Muscle of leg (tissue), 11 donors: ENCODE results near the gene BMAL1. TPM values are rescaled to one million over a fixed set of nuclear protein-coding genes. Genes with fewer than 3 reads are reported as not detected.

Source experiments
- DNase-seq: peaks from one replicate; pipeline ENCODE4 v3.0.0; 2013
- H3K27ac ChIP-seq: one replicate; pipeline ENCODE4 v1.5.1; 2013; ENCODE audit warnings: mild to moderate bottlenecking, low read length, control low read depth
- H3K27me3 ChIP-seq: one replicate; pipeline ENCODE4 v1.6.1; 2013; ENCODE audit warnings: low read length; ENCODE audit not compliant: control insufficient read depth, insufficient read depth
- H3K36me3 ChIP-seq: one replicate; pipeline ENCODE4 v1.6.1; 2013; ENCODE audit warnings: low read length; ENCODE audit not compliant: control insufficient read depth, insufficient read depth
- H3K4me1 ChIP-seq: one replicate; pipeline ENCODE4 v1.6.1; 2013; ENCODE audit warnings: low read length; ENCODE audit not compliant: control insufficient read depth, insufficient read depth
- H3K4me3 ChIP-seq: one replicate; pipeline ENCODE4 v1.5.1; 2013; ENCODE audit warnings: low read length, control low read depth
- H3K9me3 ChIP-seq: replicated peaks from 2 replicates; pipeline ENCODE4 v1.6.1; 2013; ENCODE audit warnings: low read depth, low read length; ENCODE audit not compliant: control insufficient read depth
- WGBS: methylation state at CpG from one replicate; pipeline ENCODE4 v1.1.5; 2013; ENCODE audit warnings: missing lambda C conversion rate; ENCODE audit not compliant: insufficient coverage; 5-methylcytosine and 5-hydroxymethylcytosine counted together
- polyA plus RNA-seq, 8 donors: library from polyadenylated mRNA; unstranded; fragments of 120-200 nt; gene quantifications; one replicate each; pipeline versions ENCODE4 v1.2.1 to v1.2.3, GENCODE V29; 2013; ENCODE audit warnings: inconsistent platforms in 1 of 8, low replicate concordance in 1 of 8; ENCODE audit not compliant: insufficient read length in 8 of 8, insufficient read depth in 1 of 8
- total RNA-seq: library from RNA; stranded (reverse); fragments of 120-200 nt; gene quantifications from one replicate; pipeline ENCODE4 v1.2.4, GENCODE V29; 2013

The BMAL1 gene
- total and polyA plus RNA-seq, 9 donors: 5.7 to 10.6 (median 6.9) TPM

GRCh38 chr11:13298765-13299164 lies 21.2 kb downstream of the BMAL1 start:
- Histone ChIP-seq H3K27me3 (peaks cover 2% of the 10 kb centered on the region), H3K27ac (no peak overlapping the region), H3K4me3 (no peak overlapping the region), H3K9me3 (no peaks in the 10 kb centered on the region), H3K36me3 (no peaks in the 10 kb centered on the region), H3K4me1 (no peaks in the 10 kb centered on the region)
- no peak for DNase-seq
- 44% methylated on average over 2 of the region's 4 CpGs for WGBS

- peaks cover 16% of the 10 kb centered on the region for H3K4me1 ChIP-seq
- no peaks in the 10 kb centered on the region for H3K36me3 ChIP-seq
- H3K27me3 ChIP-seq: no peaks in the 10 kb centered on the region
- DNase-seq: no peak
- H3K27ac ChIP-seq: no peak overlapping the region
- H3K9me3 ChIP-seq: no peaks in the 10 kb centered on the region
- H3K4me3 ChIP-seq: no peak overlapping the region
Measured at GRCh38 chr11:13301522-13301921, 23.9 kb downstream of the BMAL1 start.

GRCh38 chr11:13302420-13302958 lies 24.9 kb downstream of the BMAL1 start:
- Histone ChIP-seq H3K27ac (no peak overlapping the region), H3K9me3 (no peaks in the 10 kb centered on the region), H3K4me3 (no peak overlapping the region), H3K4me1 (peaks cover 20% of the 10 kb centered on the region), H3K27me3 (no peaks in the 10 kb centered on the region), H3K36me3 (no peaks in the 10 kb centered on the region)
- WGBS: 68% methylated on average over 5 of the region's 8 CpGs
- DNase-seq: no peak

GRCh38 chr11:13303668-13304649 lies 26.4 kb downstream of the BMAL1 start:
- Histone ChIP-seq H3K4me3 (no peak overlapping the region), H3K36me3 (no peaks in the 10 kb centered on the region), H3K27ac (peak overlapping the region; percentile 45), H3K27me3 (no peaks in the 10 kb centered on the region), H3K4me1 (peaks cover 20% of the 10 kb centered on the region), H3K9me3 (no peaks in the 10 kb centered on the region)
- WGBS: 74% methylated on average over 7 of the region's 10 CpGs
- DNase-seq: no peak

- peak overlapping the region; percentile 45 for H3K27ac ChIP-seq
- no peaks in the 10 kb centered on the region for H3K9me3 ChIP-seq
- peak; percentile 64 for DNase-seq
- no peaks in the 10 kb centered on the region for H3K36me3 ChIP-seq
- 33% methylated on average over 2 of the region's 7 CpGs for WGBS
- peaks cover 20% of the 10 kb centered on the region for H3K4me1 ChIP-seq
- H3K27me3 ChIP-seq: no peaks in the 10 kb centered on the region
- H3K4me3 ChIP-seq: no peak overlapping the region
Measured at GRCh38 chr11:13304655-13305335, 27.2 kb downstream of the BMAL1 start.

- Histone ChIP-seq H3K9me3 (no peaks in the 10 kb centered on the region), H3K27ac (no peak overlapping the region), H3K36me3 (no peaks in the 10 kb centered on the region), H3K27me3 (no peaks in the 10 kb centered on the region), H3K4me3 (no peak overlapping the region), H3K4me1 (peaks cover 29% of the 10 kb centered on the region)
- 100% methylated on average over 1 of the region's 2 CpGs for whole genome bisulfite sequencing
- no peak for DNase-seq
Measured at GRCh38 chr11:13308704-13309103, 31.1 kb downstream of the BMAL1 start.

GRCh38 chr11:13309156-13309555 lies 31.6 kb downstream of the BMAL1 start:
- no peak overlapping the region for H3K4me3 ChIP-seq
- 88% methylated on average over 4 of the region's 4 CpGs for WGBS
- H3K27me3 ChIP-seq: no peaks in the 10 kb centered on the region
- peaks cover 29% of the 10 kb centered on the region for H3K4me1 ChIP-seq
- no peak overlapping the region for H3K27ac ChIP-seq
- no peak for DNase-seq
- no peaks in the 10 kb centered on the region for H3K9me3 ChIP-seq
- H3K36me3 ChIP-seq: no peaks in the 10 kb centered on the region

GRCh38 chr11:13310443-13310842 lies 32.9 kb downstream of the BMAL1 start:
- DNase-seq: peak; percentile 72

GRCh38 chr11:13311570-13311969 lies 34.0 kb downstream of the BMAL1 start:
- no peaks in the 10 kb centered on the region for H3K36me3 ChIP-seq
- WGBS: no CpG with 5 or more reads among the region's 3 CpGs
- peaks cover 24% of the 10 kb centered on the region for H3K4me1 ChIP-seq
- DNase-seq: no peak
- H3K4me3 ChIP-seq: no peak overlapping the region
- H3K27ac ChIP-seq: no peak overlapping the region
- H3K27me3 ChIP-seq: no peaks in the 10 kb centered on the region
- no peaks in the 10 kb centered on the region for H3K9me3 ChIP-seq

More at GRCh38 chr11:13310443-13310842, 32.9 kb downstream of the BMAL1 start:
- Histone ChIP-seq H3K27me3 (no peaks in the 10 kb centered on the region), H3K9me3 (no peaks in the 10 kb centered on the region), H3K27ac (peak overlapping the region; percentile 55), H3K4me3 (no peak overlapping the region), H3K4me1 (peaks cover 25% of the 10 kb centered on the region), H3K36me3 (no peaks in the 10 kb centered on the region)
- 85% methylated on average over 5 of the region's 6 CpGs for WGBS
